Left forelimb (tissue), 1 donor: ENCODE measurements around the gene CD8A.
"Not testable (repeated sequence)": the region's sequence is repeated elsewhere in the genome, so short reads cannot be mapped to it uniquely, and the experiment has no call there.

Experiments used
- DNase-seq: peaks from one replicate; pipeline ENCODE4 v3.0.0-alpha.2; 2018; ENCODE audit warnings: low spot score

CD8A gene

DNA sequence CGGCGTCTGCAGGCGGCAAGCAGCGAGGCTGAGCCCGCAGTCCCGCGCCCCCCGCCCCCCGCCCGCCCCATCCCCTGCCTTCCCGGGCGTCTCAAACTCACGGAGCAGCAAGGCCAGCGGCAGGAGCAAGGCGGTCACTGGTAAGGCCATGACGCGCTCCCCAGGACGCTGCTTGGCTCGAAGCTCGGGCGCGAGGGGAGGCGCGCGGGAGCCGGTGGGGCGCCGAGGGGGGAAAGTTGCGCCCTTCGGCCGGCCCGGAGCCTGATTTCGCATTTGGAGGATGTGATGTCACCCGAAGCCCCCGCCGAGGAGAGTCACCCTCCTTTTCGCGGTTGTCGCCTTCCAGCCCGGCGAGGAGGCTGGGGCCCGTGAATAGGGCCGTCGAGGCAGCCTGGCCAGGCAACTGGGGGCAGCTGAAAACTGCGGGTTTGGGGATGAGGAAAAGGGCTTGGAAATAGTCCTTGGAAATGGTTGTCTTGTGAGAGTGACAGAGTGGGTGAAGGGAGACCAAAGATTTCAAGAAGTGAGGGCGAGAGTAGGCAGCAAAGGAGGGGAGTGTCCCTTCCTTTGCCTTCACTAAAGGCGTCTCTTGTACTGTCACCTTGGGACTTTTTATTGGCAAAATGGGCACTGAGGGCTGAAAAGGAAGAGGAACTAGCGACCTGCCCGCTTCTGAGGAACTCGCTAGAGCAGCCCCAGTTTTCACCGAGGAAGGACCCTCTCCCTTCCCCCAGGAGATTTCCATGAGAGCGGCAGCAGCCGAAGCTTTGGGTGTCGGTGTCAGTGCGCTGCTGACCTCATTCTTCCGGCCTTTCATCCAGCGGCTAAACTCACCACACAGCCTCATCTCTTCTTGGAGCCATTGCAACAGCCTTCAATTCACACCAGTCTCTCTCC lies at the start of gene CD8A:
CD8A (minus strand) TSS at position 238 of the 897 bp plus-strand sequence; CDS start at position 150, 88 bp downstream.
- no peak for DNase-seq

- not testable (repeated sequence) for DNase-seq
These were observed 49.3 kb upstream of the CD8A start for GRCh38 chr2:86839871-86840548.

DNA sequence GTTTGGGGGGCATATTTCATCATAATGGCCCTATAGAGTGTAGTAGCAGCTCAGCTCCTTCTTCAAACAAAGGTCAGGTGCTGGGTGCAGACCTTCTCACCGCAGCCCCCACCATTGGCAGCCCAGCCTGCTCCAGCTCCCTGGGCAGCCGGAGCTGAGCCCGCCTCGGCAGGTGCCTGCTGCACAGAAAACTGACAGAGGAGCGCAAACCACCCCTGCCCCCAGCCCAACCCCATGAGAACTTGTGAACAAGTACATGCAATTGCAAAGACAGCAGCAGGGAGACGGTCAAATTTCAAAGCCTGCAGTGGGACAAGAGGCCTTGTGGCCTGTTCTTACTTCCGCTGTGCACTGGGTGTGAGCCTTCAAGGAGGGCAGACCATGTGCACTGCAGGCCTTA lies 48.7 kb upstream of the CD8A start:
- not testable (repeated sequence) for DNase-seq

GRCh38 chr2:86837714-86838113 lies 47.0 kb upstream of the CD8A start:
- DNase-seq: not testable (repeated sequence)

DNA sequence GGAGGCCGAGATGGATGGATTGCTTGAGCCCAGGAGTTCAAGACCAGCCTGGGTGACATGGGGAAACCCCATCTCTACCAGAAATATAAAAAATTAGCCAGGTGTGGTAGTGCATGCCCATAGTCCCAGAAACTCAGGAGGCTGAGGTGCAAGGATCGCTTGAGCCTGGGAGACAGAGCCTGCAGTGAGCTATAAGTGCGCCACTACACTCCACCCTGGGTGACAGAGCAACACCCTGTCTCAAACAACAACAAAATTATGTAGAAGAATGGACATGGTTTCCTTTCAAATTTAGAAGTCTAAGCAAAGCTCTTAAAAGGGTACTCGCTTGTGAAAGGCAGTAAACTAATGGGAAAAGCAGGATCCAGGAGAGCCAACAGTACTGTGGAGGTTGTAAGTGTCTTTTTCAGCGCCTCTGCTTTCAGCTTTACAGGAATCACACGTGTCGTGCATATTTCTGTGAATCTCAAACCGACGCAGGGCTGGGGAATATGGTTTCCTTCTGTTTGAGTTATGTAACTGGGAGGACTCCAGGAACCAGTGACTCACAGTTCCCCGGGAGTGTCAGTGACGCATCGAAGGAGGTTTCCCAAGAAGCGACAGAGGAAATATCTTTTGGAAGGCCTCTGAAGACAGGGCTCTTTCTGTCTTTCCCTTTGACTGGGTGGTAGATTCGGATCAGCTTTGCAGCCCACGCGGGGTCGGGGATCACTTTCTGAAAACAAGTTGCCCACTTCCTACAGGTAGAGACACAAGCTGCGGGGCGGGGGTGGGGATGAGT lies 46.4 kb upstream of the CD8A start:
- DNase-seq: not testable (repeated sequence)

GRCh38 chr2:86835548-86835889 lies 44.8 kb upstream of the CD8A start:
- not testable (repeated sequence) for DNase-seq

DNA sequence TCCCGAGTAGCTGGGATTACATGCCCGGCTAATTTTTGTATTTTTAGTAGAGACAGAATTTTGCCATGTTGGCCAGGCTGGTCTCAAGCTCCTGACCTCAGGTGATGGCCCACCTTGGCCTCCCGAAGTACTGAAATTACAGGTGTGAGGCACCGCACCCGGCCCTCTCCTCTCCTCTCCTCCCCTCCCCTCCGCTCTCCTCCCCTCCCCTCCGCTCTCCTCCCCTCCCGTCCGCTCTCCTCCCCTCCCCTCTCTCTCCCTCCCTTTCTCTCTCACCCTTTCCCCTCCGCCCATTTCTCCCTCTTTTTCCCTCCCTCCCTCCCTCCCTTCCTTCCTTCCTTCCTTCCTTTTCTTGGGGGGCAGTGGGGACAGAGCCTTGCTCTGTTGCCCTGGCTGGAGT lies 42.6 kb upstream of the CD8A start:
- DNase-seq: no peak

GRCh38 chr2:86832334-86833096 lies 41.8 kb upstream of the CD8A start:
- no peak for DNase-seq

GRCh38 chr2:86831537-86831936 lies 40.8 kb upstream of the CD8A start:
- DNase-seq: no peak

GRCh38 chr2:86826951-86827350 lies 36.2 kb upstream of the CD8A start:
- no peak for DNase-seq

DNA sequence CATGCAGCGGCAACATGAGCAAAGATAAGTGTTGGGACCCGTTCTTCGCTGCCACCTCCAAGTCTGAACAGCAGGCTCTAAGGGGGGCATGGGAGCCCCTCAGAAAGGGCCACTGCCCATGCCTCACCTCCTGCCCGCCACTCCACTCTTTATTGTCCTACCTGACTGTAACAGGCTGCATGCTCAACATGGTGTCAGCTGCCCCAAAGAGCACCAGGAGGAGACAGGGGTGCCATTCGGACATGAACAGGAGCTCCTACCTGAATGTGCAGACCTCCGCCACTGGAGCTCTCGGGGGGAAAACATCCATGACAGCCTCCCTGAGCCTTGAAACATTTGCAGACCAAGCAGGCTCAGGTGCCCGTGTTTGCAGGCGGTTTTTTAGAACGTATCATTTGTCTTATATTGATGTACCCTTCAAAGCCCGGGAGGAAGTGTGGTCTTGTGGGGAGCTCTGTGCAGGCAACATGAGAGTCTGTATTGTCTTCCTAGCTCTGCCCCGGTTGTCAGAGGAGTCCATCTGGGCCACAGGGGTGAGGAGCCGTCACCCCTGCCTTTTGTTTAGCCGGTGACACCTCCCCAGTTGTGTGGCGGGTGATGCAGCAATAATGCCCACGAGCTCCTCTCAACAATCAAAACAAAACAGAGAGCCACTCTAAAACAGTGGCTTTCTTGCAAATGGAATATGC lies 35.1 kb upstream of the CD8A start:
- no peak for DNase-seq

- DNase-seq: no peak
These were observed 34.5 kb upstream of the CD8A start for GRCh38 chr2:86825036-86825692.

DNA sequence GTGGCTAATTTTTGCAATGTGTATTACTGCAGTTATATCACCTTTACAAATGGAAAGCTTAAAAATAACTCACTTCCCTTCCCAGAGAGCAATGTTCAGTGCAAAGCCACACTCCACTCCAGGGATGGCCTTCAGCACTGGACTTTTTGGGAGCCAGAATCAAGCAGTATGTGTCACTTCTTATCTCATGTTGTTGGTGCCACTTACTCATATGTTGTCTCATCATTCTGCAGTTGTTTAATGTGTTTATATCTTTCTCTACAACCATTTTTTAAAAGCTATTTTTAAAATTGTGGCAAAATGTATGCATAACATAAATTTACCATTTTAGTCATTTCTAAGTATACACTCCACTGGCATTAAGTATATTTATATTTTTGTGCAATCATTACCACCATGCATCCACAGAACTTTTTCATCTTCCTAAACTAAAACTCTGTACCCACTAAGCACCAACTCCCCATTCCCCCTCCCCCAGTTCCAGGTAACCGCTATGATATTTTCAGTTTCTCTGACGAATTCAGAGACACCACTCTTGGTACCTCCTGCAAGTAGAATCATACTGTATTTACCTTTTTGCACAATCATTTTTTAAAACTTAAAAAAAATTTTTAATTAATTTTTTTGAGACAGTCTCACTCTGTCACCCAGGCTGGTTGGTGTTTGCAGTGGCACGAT lies 32.1 kb upstream of the CD8A start:
- no peak for DNase-seq

- no peak for DNase-seq
These were observed 31.1 kb upstream of the CD8A start for GRCh38 chr2:86821842-86822241.

- no peak for DNase-seq
These were observed 30.6 kb upstream of the CD8A start for GRCh38 chr2:86821306-86821705.

DNA sequence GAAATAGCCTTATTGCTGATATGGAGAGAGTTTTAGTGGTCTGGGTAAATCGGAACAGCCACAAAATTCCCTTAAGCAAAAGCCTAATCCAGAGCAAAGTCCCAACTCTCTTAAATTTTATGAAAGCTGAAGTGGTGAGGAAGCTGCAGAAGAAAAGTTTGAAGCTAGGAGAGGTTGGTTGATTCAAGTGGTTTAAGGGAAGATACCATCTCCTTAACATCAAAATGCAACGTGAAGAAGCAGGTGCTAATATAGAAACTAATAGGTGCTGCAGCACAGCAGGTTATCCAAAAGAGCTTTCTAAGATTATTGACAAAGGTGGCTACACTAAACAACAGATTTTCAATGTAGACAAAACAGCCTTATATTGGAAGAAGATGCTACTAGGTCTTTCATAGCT lies 28.2 kb upstream of the CD8A start:
- no peak for DNase-seq

GRCh38 chr2:86818114-86818801 lies 27.5 kb upstream of the CD8A start:
- DNase-seq: no peak

DNA sequence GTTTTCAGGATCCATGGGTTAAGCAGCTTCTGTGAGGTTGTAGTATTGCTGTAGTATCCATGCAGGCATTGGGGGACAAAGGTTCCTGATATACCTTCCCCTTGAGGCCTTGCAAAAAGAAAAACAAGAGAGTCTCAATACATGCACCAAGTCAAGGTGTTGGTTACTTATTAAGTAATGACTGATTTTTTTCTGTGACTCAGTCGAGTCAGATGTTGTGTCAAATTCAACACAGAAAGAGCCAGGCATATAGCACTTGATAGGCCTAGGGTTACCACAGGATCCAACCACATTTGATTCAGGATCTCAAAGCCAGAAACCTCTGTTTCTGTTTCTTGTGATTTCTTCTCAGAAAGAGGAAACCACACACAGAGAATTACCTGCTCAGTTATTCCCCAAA lies 24.9 kb upstream of the CD8A start:
- no peak for DNase-seq

DNA sequence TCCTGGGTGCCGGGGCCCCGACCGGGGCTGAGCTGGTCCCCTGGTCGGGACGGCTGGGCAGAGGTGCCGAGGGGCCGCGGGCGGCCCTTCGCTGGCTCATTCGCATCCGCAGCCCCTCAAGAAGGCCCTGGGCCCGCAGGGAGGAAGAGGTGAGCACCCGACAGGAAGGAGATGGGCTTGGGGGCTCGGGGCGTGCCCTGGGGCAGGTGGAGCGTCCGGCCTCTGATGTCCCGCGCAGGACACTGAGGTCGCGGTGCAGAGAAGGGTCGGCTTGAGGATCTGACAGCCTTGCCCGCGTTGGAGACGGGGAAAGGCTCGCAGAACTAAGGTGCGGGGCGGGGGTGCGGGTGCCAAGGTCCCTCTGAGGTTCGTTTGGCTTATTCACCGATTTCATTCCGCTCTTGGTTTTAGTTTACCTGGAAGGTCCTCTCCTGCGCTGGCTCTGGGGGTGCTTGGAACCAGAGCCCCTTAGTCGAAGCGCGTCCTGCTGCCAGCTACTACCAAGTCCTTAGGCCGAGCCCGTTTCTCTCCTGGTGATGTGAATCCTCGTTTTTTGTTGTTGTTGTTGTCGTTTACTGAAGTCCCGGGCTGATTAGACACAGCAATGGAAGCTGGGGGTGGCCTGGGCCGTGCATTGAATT lies 18.9 kb upstream of the CD8A start:
- DNase-seq: no peak
